DND-41 (cell line): ENCODE results near the gene CCDC138.

Experiments
- ATAC-seq: fragments of 200-7000 bp; cut with Tn5 transposase; 3 replicates; pipeline ENCODE4 v1.9.1; 2021; ENCODE audit warnings: low read depth; ENCODE audit not compliant: insufficient read depth
- DNase-seq: peaks from one replicate; pipeline ENCODE4 v3.0.0-alpha.2; 2020
- H2AFZ ChIP-seq: 2 replicates; pipeline ENCODE4 v1.6.0; 2012; ENCODE audit warnings: low read depth, low read length
- H3K27ac ChIP-seq: 2 replicates; pipeline ENCODE4 v1.5.1; 2012; ENCODE audit warnings: low read length, inconsistent platforms
- H3K27me3 ChIP-seq: fragments of 200-600 bp; sonication (generic); 2 replicates; pipeline ENCODE4 v1.6.0; 2012; ENCODE audit warnings: low read length, mild to moderate bottlenecking, inconsistent platforms; ENCODE audit not compliant: insufficient read depth, poor library complexity
- H3K36me3 ChIP-seq: 2 replicates; pipeline ENCODE4 v1.5.1; 2012; ENCODE audit warnings: low read length, inconsistent platforms; ENCODE audit not compliant: insufficient read depth
- H3K4me1 ChIP-seq: 2 replicates; pipeline ENCODE4 v1.5.1; 2012; ENCODE audit warnings: mild to moderate bottlenecking, low read length; ENCODE audit not compliant: insufficient read depth
- H3K4me2 ChIP-seq: 2 replicates; pipeline ENCODE4 v1.6.0; 2012; ENCODE audit warnings: mild to moderate bottlenecking, moderate library complexity, low read length, inconsistent platforms; ENCODE audit not compliant: insufficient read depth
- H3K4me3 ChIP-seq, 2 experiments: fragments of 200-600 bp in 1 of 2; shearing (Covaris generic) in 1 of 2; 2 replicates each; pipeline ENCODE4 v1.5.1; 2012 to 2016; ENCODE audit warnings: inconsistent platforms in 2 of 2, low read length in 2 of 2, mild to moderate bottlenecking in 2 of 2, low read depth in 1 of 2, moderate library complexity in 1 of 2
- H3K79me2 ChIP-seq: 2 replicates; pipeline ENCODE4 v1.6.0; 2012; ENCODE audit warnings: low read length, inconsistent platforms; ENCODE audit not compliant: insufficient read depth
- H3K9ac ChIP-seq: 2 replicates; pipeline ENCODE4 v1.6.0; 2012; ENCODE audit warnings: low read depth, mild to moderate bottlenecking, inconsistent platforms, low read length, moderate library complexity
- H3K9me3 ChIP-seq: 2 replicates; pipeline ENCODE4 v1.5.1; 2012; ENCODE audit warnings: low read length, moderate library complexity, mild to moderate bottlenecking, inconsistent platforms; ENCODE audit not compliant: insufficient read depth, severe bottlenecking
- H4K20me1 ChIP-seq: 2 replicates; pipeline ENCODE4 v1.6.0; 2012; ENCODE audit warnings: low read length; ENCODE audit not compliant: insufficient read depth
- CTCF ChIP-seq: IDR thresholded peaks from 2 replicates; pipeline ENCODE4 v1.5.1; 2012; ENCODE audit warnings: borderline replicate concordance, low read length, moderate library complexity, mild to moderate bottlenecking; ENCODE audit not compliant: poor library complexity, severe bottlenecking; ENCODE audit errors: extremely low read depth
- EZH2 ChIP-seq: IDR thresholded peaks from 3 replicates; pipeline ENCODE4 v1.6.1; 2012; ENCODE audit warnings: borderline replicate concordance, low read depth, mild to moderate bottlenecking, moderate library complexity, low read length, inconsistent platforms; ENCODE audit not compliant: severe bottlenecking

CCDC138 gene

DNA sequence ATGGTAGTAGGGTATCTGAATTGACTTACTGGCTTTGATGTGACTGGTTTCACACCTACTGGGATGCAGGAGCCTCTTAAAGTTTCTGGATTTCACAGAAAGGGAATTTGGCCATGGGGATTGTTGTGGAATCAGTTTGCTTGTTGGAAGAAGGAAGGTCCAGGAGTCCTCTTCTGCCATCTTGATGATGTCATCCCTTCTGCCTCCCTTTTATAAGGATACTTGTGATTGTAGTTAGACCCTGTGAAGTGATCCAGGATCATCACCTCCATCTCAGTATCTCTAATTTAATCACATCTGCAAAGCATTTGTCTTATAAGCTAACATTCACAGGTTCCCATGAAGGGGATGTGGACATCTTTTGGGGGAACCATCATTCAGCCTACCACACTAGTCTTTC lies 79.5 kb downstream of the CCDC138 start:
- H3K27me3 ChIP-seq = no peaks in the 10 kb centered on the region
- TF ChIP-seq EZH2 (no peak), CTCF (no peak)
- no peak overlapping the region for H2AFZ ChIP-seq
- no peak overlapping the region for H3K27ac ChIP-seq
- no peak overlapping the region for H3K9ac ChIP-seq
- H3K4me3 ChIP-seq = no peak overlapping the region
- H3K36me3 ChIP-seq = peaks cover 97% of the 10 kb centered on the region
- peaks cover 9% of the 10 kb centered on the region; the same call in 1 of the 2 replicates for H3K4me1 ChIP-seq
- no peak for ATAC-seq
- H4K20me1 ChIP-seq = peaks cover 3% of the 10 kb centered on the region; the same call in 1 of the 2 replicates
- no peak for DNase-seq
- H3K9me3 ChIP-seq = peaks cover 32% of the 10 kb centered on the region
- H3K4me2 ChIP-seq = no peak overlapping the region
- peaks cover 17% of the 10 kb centered on the region for H3K79me2 ChIP-seq

DNA sequence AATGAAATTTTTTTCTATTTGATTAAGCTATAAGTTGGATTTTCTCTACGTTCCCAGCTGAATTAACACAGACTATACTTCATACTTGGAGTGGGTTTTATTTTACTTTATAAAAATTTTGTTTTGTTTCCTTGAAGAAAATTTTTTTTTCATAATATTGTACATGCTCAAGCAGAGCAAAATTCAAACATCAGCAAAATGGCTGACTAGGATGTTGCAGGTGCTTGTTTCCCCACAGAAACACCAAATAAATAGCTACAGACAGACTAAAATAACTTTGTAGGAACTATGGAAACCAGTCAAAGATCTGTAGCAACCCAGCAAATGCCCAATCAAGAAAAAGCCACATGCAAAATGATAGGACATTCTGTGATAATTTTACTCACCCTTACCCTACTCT lies 82.3 kb downstream of the CCDC138 start:
- Histone ChIP-seq H2AFZ (no peak overlapping the region), H3K27me3 (no peaks in the 10 kb centered on the region), H3K9ac (no peak overlapping the region), H3K27ac (no peak overlapping the region; the same call in 1 of the 2 replicates), H4K20me1 (no peaks in the 10 kb centered on the region), H3K36me3 (peaks cover 95% of the 10 kb centered on the region), H3K4me1 (peaks cover 9% of the 10 kb centered on the region; the same call in 1 of the 2 replicates), H3K79me2 (peaks cover 5% of the 10 kb centered on the region; the same call in 1 of the 2 replicates), H3K9me3 (peaks cover 32% of the 10 kb centered on the region), H3K4me3 (no peak overlapping the region), H3K4me2 (no peak overlapping the region)
- TF ChIP-seq EZH2 (no peak), CTCF (no peak)
- no peak for DNase-seq
- no peak for ATAC-seq

DNA sequence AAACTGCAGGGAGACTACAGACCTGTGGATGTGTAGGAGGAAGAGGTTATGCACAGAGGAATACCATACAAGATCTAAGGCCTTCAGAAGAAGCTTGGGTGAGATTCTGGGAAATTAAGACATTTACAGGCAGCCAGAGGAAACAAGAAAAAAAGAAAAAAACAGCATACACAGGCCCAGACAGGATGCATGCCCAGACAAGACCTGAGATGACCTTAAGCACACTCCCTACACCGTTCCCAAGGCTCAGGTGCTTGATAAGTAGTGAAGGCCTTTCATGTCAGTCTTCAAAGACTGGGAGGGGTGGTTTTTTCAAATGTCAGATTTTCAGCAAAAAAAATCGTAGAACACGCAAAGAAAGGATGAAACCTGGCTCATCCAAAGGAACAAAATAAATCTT lies 83.0 kb downstream of the CCDC138 start:
- Histone ChIP-seq H3K9ac (no peak overlapping the region), H4K20me1 (no peaks in the 10 kb centered on the region), H3K4me2 (no peak overlapping the region), H3K9me3 (peaks cover 35% of the 10 kb centered on the region), H3K4me1 (peaks cover 9% of the 10 kb centered on the region; the same call in 1 of the 2 replicates), H2AFZ (no peak overlapping the region), H3K27ac (no peak overlapping the region), H3K36me3 (peaks cover 95% of the 10 kb centered on the region), H3K27me3 (no peaks in the 10 kb centered on the region), H3K79me2 (peaks cover 5% of the 10 kb centered on the region; the same call in 1 of the 2 replicates), H3K4me3 (no peak overlapping the region)
- DNase-seq (no peak), ATAC-seq (peak; percentile 73)
- TF ChIP-seq CTCF = no peak
- no peak for TF ChIP-seq EZH2

GRCh38 chr2:108870069-108870644 lies 83.6 kb downstream of the CCDC138 start:
- peaks cover 37% of the 10 kb centered on the region for H3K9me3 ChIP-seq
- H3K4me3 ChIP-seq = no peak overlapping the region
- no peak overlapping the region for H3K4me2 ChIP-seq
- H2AFZ ChIP-seq = no peak overlapping the region
- H3K4me1 ChIP-seq = peaks cover 9% of the 10 kb centered on the region; the same call in 1 of the 2 replicates
- H3K79me2 ChIP-seq = peaks cover 5% of the 10 kb centered on the region; the same call in 1 of the 2 replicates
- DNase-seq (no peak), ATAC-seq (no peak)
- peaks cover 96% of the 10 kb centered on the region for H3K36me3 ChIP-seq
- no peaks in the 10 kb centered on the region for H3K27me3 ChIP-seq
- H3K27ac ChIP-seq = no peak overlapping the region
- no peak overlapping the region for H3K9ac ChIP-seq
- H4K20me1 ChIP-seq = no peaks in the 10 kb centered on the region
- TF ChIP-seq CTCF (no peak), EZH2 (no peak)
